HG03432 (cell line): ENCODE data around the gene CDKAL1.

ENCODE experiments used
- ATAC-seq: cut with Tn5 transposase; IDR thresholded peaks from one replicate; pipeline ENCODE4 v1.9.1; 2021; ENCODE audit warnings: mild to moderate bottlenecking, moderate library complexity; ENCODE audit not compliant: unreplicated experiment

CDKAL1 gene

DNA sequence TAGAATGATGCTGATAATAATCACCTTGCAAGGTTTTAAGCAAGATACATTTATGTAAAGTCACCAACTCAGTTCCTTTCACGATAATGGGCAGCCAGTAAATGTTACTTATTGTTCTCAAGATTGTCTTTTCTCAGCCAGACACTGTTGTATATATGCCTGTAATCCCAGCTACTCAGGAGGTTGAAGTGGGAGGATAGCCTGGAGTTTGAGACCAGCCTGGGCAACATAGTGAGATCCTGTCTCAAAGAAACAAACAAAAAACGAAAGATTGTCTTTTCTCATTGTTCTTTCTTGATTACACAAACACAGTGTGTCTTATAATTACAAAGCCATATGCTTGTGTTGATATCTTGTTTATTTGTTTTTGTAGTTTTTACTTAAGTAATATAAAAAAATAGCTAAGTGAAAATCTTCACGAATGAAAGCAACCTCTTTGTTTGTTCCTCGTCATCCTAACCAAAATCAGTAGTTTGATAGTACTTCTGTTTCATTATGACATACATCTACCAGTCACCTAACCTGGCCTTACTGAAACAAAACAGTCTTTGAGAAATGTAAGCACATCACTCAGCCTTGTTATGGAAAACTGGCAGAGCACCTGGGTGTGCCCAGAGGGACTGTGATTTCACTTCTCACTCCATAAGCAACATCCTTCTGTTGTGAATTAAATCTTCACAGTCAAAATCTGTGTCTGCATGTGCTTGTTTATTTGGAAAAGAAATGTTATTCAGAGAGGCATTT lies 623.1 kb downstream of the CDKAL1 start:
- peak; percentile 74 for ATAC-seq

DNA sequence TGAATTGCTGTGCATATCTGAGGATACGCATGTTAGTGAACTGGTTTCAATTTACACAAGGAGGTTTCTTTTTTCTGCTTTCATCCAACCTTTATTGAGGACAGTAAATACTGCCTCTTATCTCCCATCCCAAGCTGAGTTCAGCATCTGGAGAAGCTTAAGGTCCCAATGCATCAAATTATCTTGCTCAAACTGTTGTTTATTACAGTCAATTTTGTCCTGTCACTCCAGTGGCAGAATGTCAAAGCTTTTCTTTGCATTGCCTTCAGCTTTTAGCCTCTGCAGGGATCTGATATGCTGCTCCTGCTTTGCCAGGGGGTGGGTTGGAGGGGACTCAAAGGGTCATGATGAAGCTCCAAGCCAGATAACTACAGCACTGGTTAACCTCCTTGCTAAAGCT lies 623.9 kb downstream of the CDKAL1 start:
- peak; percentile 10 for ATAC-seq

DNA sequence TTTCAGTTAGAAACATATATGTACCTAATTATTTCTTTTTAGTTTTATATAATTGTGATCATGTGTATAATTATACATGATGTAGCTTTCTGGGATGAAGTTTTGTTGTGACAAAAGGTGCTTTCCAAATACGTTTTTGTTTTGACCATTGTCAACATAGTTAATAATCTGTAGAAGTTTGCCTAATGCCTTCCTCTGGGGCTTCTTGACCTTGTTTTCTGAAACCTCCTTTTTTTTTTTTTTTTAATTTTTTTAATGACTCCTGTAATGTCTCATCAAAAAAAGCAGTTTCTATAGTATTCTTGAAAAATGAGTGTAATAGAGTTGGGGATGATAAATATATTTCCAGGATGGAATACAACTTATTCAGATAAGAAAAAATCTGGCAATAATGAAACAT lies 624.6 kb downstream of the CDKAL1 start:
- ATAC-seq = peak; percentile 49

DNA sequence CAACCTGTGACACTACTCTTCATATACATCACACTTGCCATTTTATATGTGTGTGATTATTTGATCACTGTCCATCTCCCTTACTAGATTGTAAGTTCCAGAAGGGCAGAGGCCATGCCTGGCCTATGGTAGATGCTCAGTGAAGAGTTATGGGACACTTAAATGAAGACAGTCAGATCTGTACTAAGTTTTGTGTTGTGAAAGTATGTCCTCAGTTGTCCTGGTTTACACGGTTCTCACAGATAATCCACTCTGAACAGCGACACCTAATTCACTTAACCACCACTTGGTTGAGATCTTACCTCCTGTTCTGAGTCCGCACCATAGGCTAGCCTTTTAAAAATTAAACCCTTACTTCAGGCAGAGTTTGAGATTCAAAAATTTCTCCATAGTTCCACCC lies 625.2 kb downstream of the CDKAL1 start:
- ATAC-seq = peak; percentile 25

DNA sequence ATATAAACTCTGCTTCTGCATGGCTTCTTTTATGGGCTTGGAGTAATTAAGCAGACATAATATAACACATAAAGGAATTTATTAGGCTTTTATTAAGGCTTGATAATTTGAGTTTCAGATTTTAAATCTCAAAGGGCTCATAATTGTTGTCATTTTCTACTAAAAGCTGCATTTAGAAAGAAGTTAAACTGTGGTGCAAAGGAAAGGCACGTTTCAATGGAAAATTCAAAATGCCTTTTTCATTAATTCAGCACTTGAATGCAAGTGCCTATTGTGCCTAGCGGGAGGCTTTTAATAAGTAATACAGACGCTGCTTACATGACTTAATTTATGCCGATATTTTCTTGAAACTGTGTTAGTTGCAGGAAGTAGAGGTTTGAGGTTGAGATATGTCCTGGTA lies 627.5 kb downstream of the CDKAL1 start:
- no peak for ATAC-seq

DNA sequence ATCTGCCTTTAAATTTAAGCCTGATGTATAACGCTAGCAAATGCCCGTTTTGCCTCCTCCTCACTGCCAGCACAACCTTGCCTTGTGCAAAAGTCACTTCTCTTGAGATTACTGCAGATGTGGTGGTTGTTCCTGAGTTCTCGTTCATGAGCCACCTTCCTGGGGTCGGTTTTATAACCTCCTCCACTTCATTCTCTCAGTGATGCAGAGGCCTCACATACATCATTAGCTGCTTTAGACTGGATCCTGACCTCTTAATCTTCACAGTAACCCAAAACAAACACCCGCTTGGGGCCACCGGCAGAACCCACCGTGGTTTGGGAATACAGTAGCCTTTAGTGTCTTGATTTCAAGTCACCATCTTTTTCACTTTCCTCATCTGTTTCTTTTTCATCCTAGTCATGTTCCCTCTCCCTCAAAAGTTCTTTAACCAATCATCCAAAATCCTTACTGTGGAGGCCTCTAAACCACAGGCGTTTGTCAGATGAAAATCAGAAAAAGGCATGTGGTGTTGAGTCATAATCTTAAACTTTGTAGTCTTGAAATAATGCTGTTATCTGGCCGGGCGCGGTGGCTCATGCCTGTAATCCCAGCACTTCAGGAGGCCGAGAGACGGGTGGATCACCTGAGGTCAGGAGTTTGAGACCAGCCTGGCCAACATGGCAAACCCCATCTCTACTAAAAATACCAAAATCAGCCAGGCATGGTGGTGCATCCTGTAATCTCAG lies 629.0 kb downstream of the CDKAL1 start:
- ATAC-seq = no peak

DNA sequence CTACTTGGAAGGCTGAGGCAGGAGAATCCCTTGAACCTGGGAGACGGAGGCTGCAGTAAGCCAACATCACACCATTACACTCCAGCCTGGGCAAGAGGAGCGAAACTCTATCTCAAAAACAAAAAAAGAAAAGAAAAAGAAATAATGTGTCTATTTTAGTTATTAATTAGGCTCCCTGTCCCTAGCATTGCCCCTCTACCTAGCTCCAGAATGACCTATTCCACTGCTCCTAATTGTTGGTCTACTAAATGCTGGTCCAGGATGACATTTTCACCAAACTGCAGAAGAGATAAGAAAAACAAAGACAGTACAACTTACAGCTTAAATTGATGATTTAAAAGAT lies 629.6 kb downstream of the CDKAL1 start:
- no peak for ATAC-seq

DNA sequence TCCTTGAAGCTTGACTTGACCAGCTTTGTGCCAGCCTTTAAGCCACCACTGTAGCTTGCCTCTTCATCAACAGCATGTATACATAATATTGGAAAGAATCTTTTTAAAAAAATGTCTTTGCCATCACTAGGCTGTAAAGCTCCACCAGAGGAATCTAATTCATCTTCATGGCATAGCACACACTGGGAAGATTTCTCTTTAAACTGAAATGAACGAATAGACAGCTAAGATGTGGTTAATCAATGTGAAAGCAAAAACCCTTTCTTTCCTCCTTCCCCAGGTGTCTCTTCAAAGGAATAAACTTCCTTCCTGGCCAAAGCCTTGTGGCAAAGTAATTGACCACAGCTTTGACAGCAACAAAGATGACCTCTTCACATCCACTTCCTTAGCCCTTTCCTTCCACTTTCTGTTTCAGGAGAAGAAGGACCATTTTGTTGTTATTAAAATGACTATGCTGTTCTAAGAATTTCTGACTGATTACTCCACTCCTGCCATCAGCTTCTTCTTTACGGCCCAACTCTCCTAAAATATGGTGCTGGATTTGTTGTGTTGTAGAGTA lies 630.6 kb downstream of the CDKAL1 start:
- ATAC-seq = peak; percentile 82

DNA sequence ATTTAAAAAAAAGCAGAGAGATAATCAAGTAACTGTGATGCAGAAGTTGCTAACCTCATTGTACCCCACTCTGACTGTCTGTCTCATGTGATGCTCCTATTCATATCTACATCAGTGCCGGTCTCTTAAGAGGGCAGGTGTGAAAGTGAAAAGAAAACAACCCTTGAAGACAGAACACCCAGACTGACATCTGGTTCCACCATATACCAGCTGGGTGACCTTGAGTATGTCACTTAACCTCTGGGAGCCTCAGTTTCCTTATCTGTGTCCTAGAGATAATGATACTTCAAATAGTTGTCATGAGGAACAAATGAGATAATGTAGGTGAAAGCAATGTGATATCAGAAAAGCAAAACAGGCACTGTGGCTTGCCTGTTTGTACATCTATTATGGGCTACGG lies 632.5 kb downstream of the CDKAL1 start:
- ATAC-seq = peak; percentile 57

DNA sequence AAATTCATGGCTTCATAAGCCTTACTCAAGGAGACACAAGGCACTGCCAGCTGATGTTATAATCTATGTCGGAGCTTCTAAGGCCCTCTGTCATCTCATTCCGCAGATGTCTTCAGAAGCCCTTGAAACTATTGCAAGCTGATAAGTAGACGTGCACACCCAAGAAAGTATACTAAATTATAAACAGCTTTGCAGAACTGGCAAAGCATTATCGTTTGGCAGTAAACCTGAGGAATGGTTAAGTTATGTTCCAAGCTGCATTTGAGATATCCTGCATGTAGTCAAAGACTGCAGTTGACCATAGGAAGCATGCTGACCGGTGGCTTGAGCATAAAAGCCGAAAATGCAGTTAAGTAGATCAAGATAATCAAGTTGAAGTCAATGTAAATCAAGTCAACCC lies 633.5 kb downstream of the CDKAL1 start:
- ATAC-seq = no peak

DNA sequence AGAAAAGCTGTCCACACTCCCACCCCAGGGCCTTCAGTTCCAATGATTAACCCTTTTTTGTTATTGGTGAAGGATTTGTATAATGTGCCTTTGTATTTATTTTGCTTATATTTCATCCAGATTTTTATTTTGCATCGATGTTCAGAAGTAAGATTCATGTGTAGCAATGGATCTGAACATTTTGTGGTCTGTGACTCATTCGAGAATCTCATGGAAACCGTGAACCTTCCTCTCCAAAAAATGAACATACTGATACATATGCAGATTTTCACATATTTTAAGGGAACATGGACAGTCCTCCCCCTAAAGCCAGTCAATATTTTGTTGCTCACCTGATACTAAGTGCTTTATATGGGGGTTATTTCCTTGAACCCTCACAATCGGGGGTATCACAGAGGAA lies 637.5 kb downstream of the CDKAL1 start:
- no peak for ATAC-seq

DNA sequence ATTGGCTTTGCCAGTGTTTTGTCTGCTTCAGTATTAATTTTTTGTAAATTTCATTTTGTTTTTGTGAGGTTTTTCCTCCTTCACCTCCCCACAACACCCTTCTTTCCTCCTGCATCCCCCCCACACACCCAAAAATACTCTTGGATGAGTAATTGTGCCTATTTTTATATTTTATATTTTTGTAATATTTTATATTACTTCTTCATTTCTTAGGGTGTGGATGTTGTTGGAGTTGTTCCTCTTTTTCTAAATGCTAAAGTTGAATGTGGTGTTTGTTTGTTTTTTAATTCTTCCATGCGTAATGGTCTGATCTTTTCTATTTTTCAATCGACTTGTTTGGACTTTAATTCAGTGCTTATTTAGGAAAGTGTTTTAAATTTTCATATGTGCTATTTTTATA lies 638.8 kb downstream of the CDKAL1 start:
- ATAC-seq = no peak

DNA sequence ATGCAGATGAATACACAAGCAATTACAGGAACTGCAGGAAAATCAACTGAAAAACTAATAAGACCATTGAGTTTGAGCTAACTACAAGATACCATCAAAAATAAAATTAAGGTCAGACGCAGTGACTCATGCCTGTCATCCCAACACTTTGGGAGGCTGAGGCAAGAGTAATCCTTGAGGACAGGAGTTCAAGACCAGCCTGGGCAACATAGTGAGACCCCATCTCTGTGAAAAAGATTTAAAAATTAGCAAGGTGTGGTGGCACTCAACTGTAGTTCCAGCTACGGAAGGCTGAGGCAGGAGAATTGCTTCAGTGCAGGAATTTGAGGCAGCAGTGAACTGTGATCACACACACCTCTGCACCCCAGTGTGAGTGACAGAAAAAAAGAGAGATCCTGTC lies 639.4 kb downstream of the CDKAL1 start:
- no peak for ATAC-seq

DNA sequence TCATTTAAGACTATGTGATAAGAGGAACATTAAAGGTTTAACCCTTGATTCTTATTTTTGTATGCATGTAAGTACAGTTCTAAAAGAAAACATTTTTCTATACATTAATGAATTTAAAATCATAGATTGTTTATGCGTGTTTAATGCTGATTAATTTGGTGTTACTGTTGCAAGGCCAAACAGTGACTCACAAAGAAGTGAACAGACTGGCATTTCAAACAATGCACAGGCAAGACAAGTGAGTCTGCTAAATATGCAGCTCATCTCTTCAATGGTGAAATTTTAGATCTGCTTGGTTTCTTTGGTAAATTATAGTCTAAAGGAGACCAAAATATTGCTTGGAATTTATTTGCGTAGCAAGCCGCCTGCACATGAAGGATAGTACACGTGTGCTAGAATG lies 641.9 kb downstream of the CDKAL1 start:
- ATAC-seq = no peak

DNA sequence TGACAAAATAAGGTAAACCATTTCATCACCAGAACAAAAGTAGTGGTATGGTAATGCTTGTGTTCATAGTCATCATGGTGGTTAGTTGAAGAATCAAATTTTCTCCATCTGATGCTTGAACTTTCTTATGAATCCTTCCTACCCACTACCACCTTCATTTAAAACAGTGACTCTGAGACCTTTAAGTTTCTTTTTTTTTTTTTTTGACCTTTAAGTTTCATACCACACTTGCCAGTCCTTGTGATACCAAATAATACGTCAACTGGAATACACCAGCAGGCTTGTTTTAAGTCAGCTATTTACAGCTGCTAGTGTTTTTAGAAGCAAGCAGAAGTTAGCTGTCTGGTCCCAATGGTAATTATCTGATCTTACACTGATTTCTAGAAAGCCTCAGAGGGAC lies 645.9 kb downstream of the CDKAL1 start:
- peak; percentile 85 for ATAC-seq

DNA sequence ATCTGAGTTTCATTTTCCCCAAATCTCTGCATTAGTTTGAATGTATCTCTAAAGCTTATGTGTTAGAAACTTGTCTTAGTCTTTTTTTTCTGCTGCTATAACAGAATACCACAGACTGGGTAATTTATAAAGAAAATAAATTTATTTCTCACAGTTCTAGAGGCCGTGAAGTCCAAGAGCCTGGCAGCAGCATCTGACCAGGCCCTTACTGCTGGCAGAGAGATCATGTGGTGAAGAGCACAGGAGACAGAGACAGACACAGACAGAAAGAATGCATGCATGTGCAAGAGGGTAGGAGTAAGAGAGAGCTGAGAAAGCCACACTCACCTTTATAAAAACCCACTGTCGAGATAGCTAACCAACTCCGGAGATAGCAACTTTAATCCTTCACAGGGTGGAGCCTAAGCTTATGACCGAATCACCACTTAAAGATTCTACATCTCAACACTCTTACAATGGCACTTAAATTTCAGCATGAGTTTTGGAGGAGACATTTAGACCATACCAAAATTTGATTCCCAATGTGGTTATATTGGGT lies 646.6 kb downstream of the CDKAL1 start:
- ATAC-seq = no peak

DNA sequence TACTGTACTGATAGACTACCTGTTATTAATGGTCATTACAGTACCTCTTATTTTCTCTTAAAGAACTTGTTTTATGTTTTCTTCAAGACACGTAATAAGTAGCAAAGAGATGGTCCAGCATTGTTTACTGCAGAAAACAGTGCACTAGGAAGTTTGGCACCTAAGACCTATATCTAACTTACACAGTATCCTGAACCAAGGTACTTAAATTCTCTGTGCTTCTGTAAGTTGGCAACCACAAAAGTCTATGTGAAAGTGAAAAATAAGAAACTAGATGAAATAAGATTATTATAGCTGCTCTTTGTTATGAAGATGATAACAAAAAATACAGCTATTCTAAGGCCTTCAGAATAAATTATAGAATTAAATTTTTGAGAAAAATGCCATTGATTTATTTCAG lies 647.6 kb downstream of the CDKAL1 start:
- no peak for ATAC-seq

DNA sequence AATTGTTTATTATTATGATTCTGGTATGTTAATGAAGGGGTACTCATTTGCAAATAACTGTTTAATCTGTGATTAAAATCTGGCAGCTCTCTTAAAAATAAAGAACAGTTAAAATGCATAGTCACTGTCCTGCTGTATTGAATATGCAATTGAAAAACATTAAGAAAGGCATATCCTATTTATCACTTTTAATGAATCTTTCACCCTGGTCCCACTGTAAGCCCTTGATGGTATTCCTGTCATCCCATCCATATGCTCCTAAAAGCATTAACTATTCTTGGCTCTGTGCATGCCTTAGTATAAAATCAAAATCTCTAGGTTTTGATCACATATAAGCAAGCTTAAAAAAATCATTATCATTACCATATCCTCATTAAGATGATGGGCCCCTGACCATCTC lies 648.3 kb downstream of the CDKAL1 start:
- no peak for ATAC-seq

DNA sequence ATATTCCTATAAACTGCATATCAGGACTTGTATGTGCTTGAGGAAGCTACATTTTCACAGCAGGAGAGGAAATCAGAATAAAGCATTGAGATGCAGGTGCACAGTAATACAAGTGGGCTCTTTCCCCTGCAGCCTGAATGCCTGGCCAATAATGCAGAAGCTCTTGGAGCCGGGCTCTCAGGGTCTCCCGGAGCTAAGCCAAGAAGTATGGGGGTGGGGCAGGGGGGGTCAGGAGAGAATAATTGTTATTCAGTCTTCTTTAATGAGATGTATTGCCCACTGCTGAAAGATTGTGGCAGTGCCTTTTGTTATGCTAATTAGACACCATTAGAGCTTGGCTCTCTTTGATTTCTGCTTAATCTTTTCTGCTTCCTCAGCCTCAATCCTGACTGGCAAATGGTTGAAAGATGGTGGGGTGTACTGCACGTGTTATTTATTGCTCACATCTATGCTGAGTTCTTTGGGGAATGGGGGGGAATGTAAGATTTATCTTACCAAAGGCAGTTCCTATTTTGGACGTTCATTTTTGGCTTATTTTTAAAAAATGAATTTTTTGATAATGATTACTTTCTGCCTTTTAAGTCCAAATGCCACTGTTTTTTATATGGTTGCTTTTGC lies 651.7 kb downstream of the CDKAL1 start:
- no peak for ATAC-seq

DNA sequence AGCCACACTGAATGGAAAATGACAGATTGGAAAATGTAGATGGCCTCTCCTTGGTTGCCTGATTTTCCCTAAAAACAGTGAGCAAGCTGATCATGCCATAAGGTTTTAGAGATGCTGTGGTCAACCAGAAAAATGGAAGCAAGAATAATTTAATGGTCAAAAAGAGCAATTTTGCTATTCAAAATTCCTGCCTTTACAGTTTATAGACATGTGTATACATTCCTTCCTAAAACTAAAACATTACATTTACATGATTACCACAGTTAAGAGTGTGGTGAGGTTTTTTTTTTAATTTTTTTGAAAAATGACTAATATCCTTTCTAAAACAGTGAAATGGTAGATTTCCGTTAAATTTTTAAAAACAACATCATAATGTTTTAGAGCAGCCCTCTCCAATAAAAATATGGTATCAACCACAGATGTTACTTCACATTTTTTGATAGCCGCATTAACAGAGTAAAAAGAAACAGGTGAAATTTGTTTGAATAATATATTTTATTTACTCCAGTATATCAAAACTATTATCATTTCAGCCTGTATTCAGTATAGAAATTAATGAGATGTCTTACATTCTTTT lies 652.3 kb downstream of the CDKAL1 start:
- ATAC-seq = no peak

DNA sequence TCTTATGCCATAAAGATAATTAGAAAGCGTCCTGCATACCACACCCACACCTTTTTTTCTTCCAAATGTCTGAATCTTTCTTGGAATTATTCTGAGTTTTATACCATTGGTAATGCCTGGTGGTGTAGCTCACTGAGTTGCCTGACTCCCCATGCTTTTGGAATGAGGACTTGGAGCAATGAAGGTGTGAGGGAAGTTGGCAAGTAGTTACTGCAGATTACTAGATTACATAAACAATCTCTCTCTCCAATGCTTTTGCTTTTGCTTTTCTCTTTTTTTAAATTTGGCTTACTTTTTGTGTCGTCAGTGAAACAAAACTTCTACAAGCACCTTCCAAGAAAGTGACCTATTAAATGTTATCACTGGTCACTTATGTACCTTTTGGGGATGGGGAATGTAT lies 653.2 kb downstream of the CDKAL1 start:
- no peak for ATAC-seq
